ENCODE results near the gene CMSS1. TPM values are rescaled to one million over a fixed set of nuclear protein-coding genes. Genes with fewer than 3 reads are reported as not detected.
A peak's percentile ranks its signal among the peaks of the same experiment; 100 is the strongest.

The CMSS1 gene
- total RNA-seq, 1 donor from 2014 or later, result 9.2 TPM

- no peak for DNase-seq (ENCODE audit: low spot score in 2 of 2)
- no peaks in the 10 kb centered on the region for H3K36me3 ChIP-seq
- no peak for TF ChIP-seq CTCF (IDR thresholded peaks at IDR 0.05)
- H3K27me3 ChIP-seq, result no peaks in the 10 kb centered on the region
- intact Hi-C loops (cut with DNase I), result no loop called here
- peaks cover 16 to 55% of the 10 kb centered on the region in 2 donors for H3K4me1 ChIP-seq
- H3K27ac ChIP-seq, result peak overlapping the region; percentile 60 to 69
- H3K4me3 ChIP-seq, result no peak overlapping the region
- H3K9me3 ChIP-seq, result no peaks in the 10 kb centered on the region
These were observed 292.5 kb downstream of the CMSS1 start for GRCh38 chr3:100110162-100110561.

- H3K27ac ChIP-seq, result no peak overlapping the region
- no peak overlapping the region for H3K4me3 ChIP-seq
- intact Hi-C loops (cut with DNase I), result no loop called here
- H3K9me3 ChIP-seq, result no peaks in the 10 kb centered on the region
- peaks cover 16 to 41% of the 10 kb centered on the region in 2 donors for H3K4me1 ChIP-seq
- no peak for TF ChIP-seq CTCF (IDR thresholded peaks at IDR 0.05)
- H3K27me3 ChIP-seq, result no peaks in the 10 kb centered on the region
- H3K36me3 ChIP-seq, result no peaks in the 10 kb centered on the region
- DNase-seq (ENCODE audit: low spot score in 2 of 2), result no peak
These were observed 294.1 kb downstream of the CMSS1 start for GRCh38 chr3:100111728-100112127.

GRCh38 chr3:100113723-100114412 lies 296.2 kb downstream of the CMSS1 start:
- DNase-seq (ENCODE audit: low spot score in 2 of 2), result no peak
- TF ChIP-seq CTCF (IDR thresholded peaks at IDR 0.05), result no peak
- no peak overlapping the region for H3K27ac ChIP-seq

GRCh38 chr3:100114413-100115030 lies 296.9 kb downstream of the CMSS1 start, which contains the start of gene FILIP1L:
Gene FILIP1L (minus strand): TSS chr3:100114501.
- intact Hi-C loops (cut with DNase I), result no loop called here
- TF ChIP-seq CTCF (IDR thresholded peaks at IDR 0.05), result no peak
- H3K4me1 ChIP-seq, result peaks cover 12 to 19% of the 10 kb centered on the region in 2 donors

More at GRCh38 chr3:100113723-100114412, 296.2 kb downstream of the CMSS1 start:
- H3K36me3 ChIP-seq, result no peaks in the 10 kb centered on the region
- H3K27me3 ChIP-seq, result no peaks in the 10 kb centered on the region
- H3K4me1 ChIP-seq, result peaks cover 12 to 22% of the 10 kb centered on the region in 2 donors
- no peaks in the 10 kb centered on the region for H3K9me3 ChIP-seq
- intact Hi-C loops (cut with DNase I), result no loop called here
- H3K4me3 ChIP-seq, result no peak overlapping the region

GRCh38 chr3:100117093-100117492 lies 299.4 kb downstream of the CMSS1 start:
- Histone ChIP-seq H3K36me3 (no peaks in the 10 kb centered on the region), H3K9me3 (no peaks in the 10 kb centered on the region), H3K27me3 (no peaks in the 10 kb centered on the region), H3K4me1 (peaks cover 0 to 9% of the 10 kb centered on the region in 2 donors), H3K4me3 (no peak overlapping the region), H3K27ac (no peak overlapping the region)
- intact Hi-C loops (cut with DNase I), result no loop called here
- no peak for DNase-seq (ENCODE audit: low spot score in 2 of 2)
- no peak for TF ChIP-seq CTCF (IDR thresholded peaks at IDR 0.05)

More at GRCh38 chr3:100114413-100115030, 296.9 kb downstream of the CMSS1 start, which contains the start of gene FILIP1L:
- Histone ChIP-seq H3K27ac (no peak within 1 kb of the TSS), H3K4me3 (no peak within 1 kb of the TSS), H3K27me3 (no peaks in the 10 kb centered on the region), H3K36me3 (no peaks in the 10 kb centered on the region), H3K9me3 (no peaks in the 10 kb centered on the region)
- no peak for DNase-seq (ENCODE audit: low spot score in 2 of 2)

All from ascending aorta (tissue), 2 donors.